ENCODE measurements around the gene SELPLG.
"Not testable (repeated sequence)": the region's sequence is repeated elsewhere in the genome, so short reads cannot be mapped to it uniquely, and the experiment has no call there.

SELPLG gene

GRCh38 chr12:108620236-108620879, 13.3 kb downstream of the SELPLG start:
- Histone ChIP-seq H3K36me3 (ENCODE audit: control insufficient read depth in 1 of 2, insufficient read depth in 2 of 2, low read length in 2 of 2) (peaks cover 0 to 8% of the 10 kb centered on the region in 2 donors), H3K9ac (ENCODE audit: low read depth in 1 of 2, low read length in 2 of 2) (no peak overlapping the region), H3K4me3 (ENCODE audit: low read depth in 1 of 2, low read length in 2 of 2) (no peak overlapping the region), H3K27ac (ENCODE audit: low read depth, low read length) (no peak overlapping the region), H3K4me1 (ENCODE audit: control insufficient read depth in 1 of 2, insufficient read depth in 2 of 2, low read length in 2 of 2) (peaks cover 12 to 14% of the 10 kb centered on the region in 2 donors), H3K27me3 (ENCODE audit: control insufficient read depth in 1 of 2, insufficient read depth in 2 of 2, low read length in 2 of 2) (no peaks in the 10 kb centered on the region), H3K9me3 (ENCODE audit: control insufficient read depth in 1 of 2, low read length in 2 of 2) (peaks cover 3 to 5% of the 10 kb centered on the region in 2 donors)

GRCh38 chr12:108619369-108620160, 14.1 kb downstream of the SELPLG start:
- no peak overlapping the region for H3K27ac ChIP-seq (ENCODE audit: low read depth, low read length)

DNA sequence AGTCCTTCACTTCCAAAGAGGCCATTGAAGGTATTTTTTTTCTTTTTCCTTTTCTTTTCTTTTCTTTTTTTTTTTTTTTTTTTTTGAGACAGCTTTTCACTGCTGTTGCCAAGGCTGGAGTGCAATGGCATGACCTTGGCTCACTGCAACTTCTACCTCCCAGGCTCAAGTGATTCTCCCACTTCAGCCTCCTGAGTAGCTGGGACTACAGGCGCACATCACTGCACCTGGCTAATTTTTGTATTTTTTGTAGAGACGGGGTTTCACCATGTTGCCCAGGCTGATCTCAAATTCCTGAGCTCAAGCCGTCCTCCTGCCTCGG, 14.8 kb downstream of the SELPLG start:
- not testable (repeated sequence) for H3K4me3 ChIP-seq (ENCODE audit: low read depth in 1 of 2, low read length in 2 of 2); H3K9ac ChIP-seq (ENCODE audit: low read depth in 1 of 2, low read length in 2 of 2); H3K27ac ChIP-seq (ENCODE audit: low read depth, low read length); H3K9me3 ChIP-seq (ENCODE audit: control insufficient read depth in 1 of 2, low read length in 2 of 2); H3K27me3 ChIP-seq (ENCODE audit: control insufficient read depth in 1 of 2, insufficient read depth in 2 of 2, low read length in 2 of 2); H3K36me3 ChIP-seq (ENCODE audit: control insufficient read depth in 1 of 2, insufficient read depth in 2 of 2, low read length in 2 of 2)
- peaks cover 12 to 14% of the 10 kb centered on the region in 2 donors for H3K4me1 ChIP-seq (ENCODE audit: control insufficient read depth in 1 of 2, insufficient read depth in 2 of 2, low read length in 2 of 2)

More at GRCh38 chr12:108619369-108620160, 14.1 kb downstream of the SELPLG start:
- Histone ChIP-seq H3K4me3 (ENCODE audit: low read depth in 1 of 2, low read length in 2 of 2) (no peak overlapping the region), H3K27me3 (ENCODE audit: control insufficient read depth in 1 of 2, insufficient read depth in 2 of 2, low read length in 2 of 2) (no peaks in the 10 kb centered on the region), H3K9ac (ENCODE audit: low read depth in 1 of 2, low read length in 2 of 2) (no peak overlapping the region), H3K4me1 (ENCODE audit: control insufficient read depth in 1 of 2, insufficient read depth in 2 of 2, low read length in 2 of 2) (peaks cover 12 to 14% of the 10 kb centered on the region in 2 donors), H3K36me3 (ENCODE audit: control insufficient read depth in 1 of 2, insufficient read depth in 2 of 2, low read length in 2 of 2) (peaks cover 0 to 8% of the 10 kb centered on the region in 2 donors), H3K9me3 (ENCODE audit: control insufficient read depth in 1 of 2, low read length in 2 of 2) (peaks cover 3 to 5% of the 10 kb centered on the region in 2 donors)

DNA sequence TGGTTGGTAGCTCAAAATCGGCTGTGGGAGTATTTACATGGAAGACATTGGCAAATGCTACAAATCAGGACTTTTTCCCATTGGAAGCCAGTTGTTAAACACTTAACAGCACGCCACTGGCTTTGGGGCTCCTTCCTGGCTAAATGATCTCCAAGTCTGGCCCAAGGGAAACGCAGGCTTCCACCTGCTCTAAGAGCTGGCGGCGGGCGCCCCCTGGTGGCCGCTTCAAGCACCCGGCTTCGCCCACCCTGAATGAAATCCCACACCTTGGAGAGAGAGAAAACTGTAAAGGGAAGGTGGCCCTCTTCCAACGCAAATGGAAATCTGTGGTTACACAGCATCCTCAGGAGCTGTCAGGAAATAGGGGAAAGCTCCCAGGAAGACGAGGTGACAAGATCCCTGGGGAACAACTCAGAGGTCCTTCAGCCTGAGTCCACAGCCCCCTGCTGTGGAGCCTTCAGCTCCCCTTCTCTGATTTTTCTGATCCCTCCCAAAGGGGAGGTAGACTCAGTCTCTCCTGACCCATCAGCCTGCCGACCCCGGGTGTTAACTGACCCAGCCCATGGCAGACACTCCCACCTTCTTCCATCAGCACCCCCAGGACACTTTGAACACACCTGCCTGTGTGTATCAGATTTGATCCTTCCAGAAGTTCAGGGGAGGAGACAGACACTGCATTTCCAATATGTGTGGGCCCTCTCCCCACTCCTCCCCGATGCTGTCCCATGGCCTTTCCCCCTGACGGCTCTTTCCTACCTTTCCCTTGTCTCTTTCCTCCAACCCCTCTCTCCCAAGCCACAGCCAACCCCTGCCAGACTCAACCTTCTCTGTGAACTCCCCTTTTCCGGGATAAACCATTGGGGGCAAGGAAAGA, 15.4 kb downstream of the SELPLG start:
- Histone ChIP-seq H3K9me3 (ENCODE audit: control insufficient read depth in 1 of 2, low read length in 2 of 2) (peaks cover 3 to 5% of the 10 kb centered on the region in 2 donors), H3K36me3 (ENCODE audit: control insufficient read depth in 1 of 2, insufficient read depth in 2 of 2, low read length in 2 of 2) (peaks cover 0 to 2% of the 10 kb centered on the region in 2 donors), H3K27me3 (ENCODE audit: control insufficient read depth in 1 of 2, insufficient read depth in 2 of 2, low read length in 2 of 2) (no peaks in the 10 kb centered on the region), H3K4me3 (ENCODE audit: low read depth in 1 of 2, low read length in 2 of 2) (no peak overlapping the region), H3K27ac (ENCODE audit: low read depth, low read length) (no peak overlapping the region), H3K9ac (ENCODE audit: low read depth in 1 of 2, low read length in 2 of 2) (no peak overlapping the region), H3K4me1 (ENCODE audit: control insufficient read depth in 1 of 2, insufficient read depth in 2 of 2, low read length in 2 of 2) (peaks cover 12 to 14% of the 10 kb centered on the region in 2 donors)

- Histone ChIP-seq H3K4me3 (ENCODE audit: low read depth in 1 of 2, low read length in 2 of 2) (no peak overlapping the region), H3K9ac (ENCODE audit: low read depth in 1 of 2, low read length in 2 of 2) (peak overlapping the region in 1 of 2 donors; percentile 3), H3K36me3 (ENCODE audit: control insufficient read depth in 1 of 2, insufficient read depth in 2 of 2, low read length in 2 of 2) (no peaks in the 10 kb centered on the region), H3K27me3 (ENCODE audit: control insufficient read depth in 1 of 2, insufficient read depth in 2 of 2, low read length in 2 of 2) (no peaks in the 10 kb centered on the region), H3K4me1 (ENCODE audit: control insufficient read depth in 1 of 2, insufficient read depth in 2 of 2, low read length in 2 of 2) (peaks cover 12 to 17% of the 10 kb centered on the region in 2 donors), H3K27ac (ENCODE audit: low read depth, low read length) (peak overlapping the region; percentile 14), H3K9me3 (ENCODE audit: control insufficient read depth in 1 of 2, low read length in 2 of 2) (peaks cover 3 to 5% of the 10 kb centered on the region in 2 donors)
Observed at GRCh38 chr12:108616941-108617858, 16.5 kb downstream of the SELPLG start.

GRCh38 chr12:108616359-108616758, 17.3 kb downstream of the SELPLG start:
- Histone ChIP-seq H3K9me3 (ENCODE audit: control insufficient read depth in 1 of 2, low read length in 2 of 2) (peaks cover 3 to 5% of the 10 kb centered on the region in 2 donors), H3K27ac (ENCODE audit: low read depth, low read length) (no peak overlapping the region), H3K4me3 (ENCODE audit: low read depth in 1 of 2, low read length in 2 of 2) (no peak overlapping the region), H3K4me1 (ENCODE audit: control insufficient read depth in 1 of 2, insufficient read depth in 2 of 2, low read length in 2 of 2) (peaks cover 12 to 17% of the 10 kb centered on the region in 2 donors), H3K9ac (ENCODE audit: low read depth in 1 of 2, low read length in 2 of 2) (peak overlapping the region in 1 of 2 donors; percentile 3), H3K36me3 (ENCODE audit: control insufficient read depth in 1 of 2, insufficient read depth in 2 of 2, low read length in 2 of 2) (no peaks in the 10 kb centered on the region), H3K27me3 (ENCODE audit: control insufficient read depth in 1 of 2, insufficient read depth in 2 of 2, low read length in 2 of 2) (no peaks in the 10 kb centered on the region)

DNA sequence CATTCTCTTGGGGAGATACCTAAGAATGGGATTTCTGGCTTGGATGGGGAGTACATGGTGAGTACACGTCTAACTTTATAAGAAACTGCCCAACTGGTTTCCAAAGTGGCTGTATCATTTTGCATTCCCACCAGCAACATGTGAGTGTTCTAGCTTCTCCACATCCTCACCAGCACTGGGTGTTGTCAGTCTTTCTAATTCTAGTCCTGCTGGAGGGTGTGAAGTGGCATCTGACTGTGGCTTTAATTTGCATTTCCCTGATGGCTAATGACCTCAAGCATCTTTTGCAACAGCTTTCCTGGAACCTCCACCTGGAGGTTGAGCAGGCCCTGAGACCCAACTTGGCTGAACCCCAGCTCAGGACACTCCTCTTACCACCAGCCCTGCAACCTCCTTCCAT, 17.8 kb downstream of the SELPLG start:
- Histone ChIP-seq H3K27ac (ENCODE audit: low read depth, low read length) (no peak overlapping the region), H3K27me3 (ENCODE audit: control insufficient read depth in 1 of 2, insufficient read depth in 2 of 2, low read length in 2 of 2) (no peaks in the 10 kb centered on the region), H3K9ac (ENCODE audit: low read depth in 1 of 2, low read length in 2 of 2) (no peak overlapping the region), H3K36me3 (ENCODE audit: control insufficient read depth in 1 of 2, insufficient read depth in 2 of 2, low read length in 2 of 2) (no peaks in the 10 kb centered on the region), H3K4me3 (ENCODE audit: low read depth in 1 of 2, low read length in 2 of 2) (no peak overlapping the region), H3K4me1 (ENCODE audit: control insufficient read depth in 1 of 2, insufficient read depth in 2 of 2, low read length in 2 of 2) (peaks cover 12 to 17% of the 10 kb centered on the region in 2 donors), H3K9me3 (ENCODE audit: control insufficient read depth in 1 of 2, low read length in 2 of 2) (peaks cover 3 to 5% of the 10 kb centered on the region in 2 donors)

GRCh38 chr12:108614639-108615038, 19.1 kb downstream of the SELPLG start:
- peaks cover 12 to 17% of the 10 kb centered on the region in 2 donors for H3K4me1 ChIP-seq (ENCODE audit: control insufficient read depth in 1 of 2, insufficient read depth in 2 of 2, low read length in 2 of 2)

DNA sequence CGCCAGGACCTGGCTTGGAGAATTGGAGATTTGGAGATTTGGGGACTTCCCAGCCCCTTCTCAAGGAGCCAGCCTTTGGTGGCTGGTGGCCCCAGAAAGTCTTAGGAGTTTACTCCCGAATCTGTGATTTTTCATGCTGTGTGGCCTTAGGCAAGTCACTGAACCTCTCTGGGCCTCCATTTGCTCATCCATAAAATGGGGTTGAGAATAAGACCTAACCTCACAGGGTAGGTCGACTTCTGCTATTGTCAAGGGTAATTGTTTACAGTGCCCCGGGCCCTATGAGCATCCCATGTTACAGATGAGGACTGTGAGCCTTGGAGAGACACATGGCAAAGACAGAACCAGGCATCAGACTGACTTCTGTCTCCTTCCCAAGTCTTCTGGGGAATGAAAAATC, 19.7 kb downstream of the SELPLG start:
- Histone ChIP-seq H3K27ac (ENCODE audit: low read depth, low read length) (no peak overlapping the region), H3K9ac (ENCODE audit: low read depth in 1 of 2, low read length in 2 of 2) (no peak overlapping the region), H3K4me1 (ENCODE audit: control insufficient read depth in 1 of 2, insufficient read depth in 2 of 2, low read length in 2 of 2) (peaks cover 12 to 17% of the 10 kb centered on the region in 2 donors), H3K9me3 (ENCODE audit: control insufficient read depth in 1 of 2, low read length in 2 of 2) (peaks cover 3 to 5% of the 10 kb centered on the region in 2 donors), H3K27me3 (ENCODE audit: control insufficient read depth in 1 of 2, insufficient read depth in 2 of 2, low read length in 2 of 2) (no peaks in the 10 kb centered on the region), H3K36me3 (ENCODE audit: control insufficient read depth in 1 of 2, insufficient read depth in 2 of 2, low read length in 2 of 2) (no peaks in the 10 kb centered on the region), H3K4me3 (ENCODE audit: low read depth in 1 of 2, low read length in 2 of 2) (no peak overlapping the region)

More at GRCh38 chr12:108614639-108615038, 19.1 kb downstream of the SELPLG start:
- no peaks in the 10 kb centered on the region for H3K36me3 ChIP-seq (ENCODE audit: control insufficient read depth in 1 of 2, insufficient read depth in 2 of 2, low read length in 2 of 2)
- no peak overlapping the region for H3K9ac ChIP-seq (ENCODE audit: low read depth in 1 of 2, low read length in 2 of 2)
- H3K4me3 ChIP-seq (ENCODE audit: low read depth in 1 of 2, low read length in 2 of 2): no peak overlapping the region
- no peaks in the 10 kb centered on the region for H3K27me3 ChIP-seq (ENCODE audit: control insufficient read depth in 1 of 2, insufficient read depth in 2 of 2, low read length in 2 of 2)
- H3K27ac ChIP-seq (ENCODE audit: low read depth, low read length): no peak overlapping the region
- H3K9me3 ChIP-seq (ENCODE audit: control insufficient read depth in 1 of 2, low read length in 2 of 2): peaks cover 3 to 5% of the 10 kb centered on the region in 2 donors

All from duodenal mucosa (tissue), 2 donors.